ENCODE results near the gene GAL3ST1.
"Not testable (repeated sequence)": the region's sequence is repeated elsewhere in the genome, so short reads cannot be mapped to it uniquely, and the experiment has no call there.

GAL3ST1 gene

GRCh38 chr22:30605449-30606110, 31.1 kb upstream of the GAL3ST1 start:
- DNase-seq (ENCODE audit: low spot score in 2 of 2) = peak; percentile 32
- H3K9me3 Mint-ChIP-seq = no peaks in the 10 kb centered on the region
- peak; percentile 62 for ATAC-seq (ENCODE audit: low read depth)

GRCh38 chr22:30604723-30605122, 30.3 kb upstream of the GAL3ST1 start:
- DNase-seq (ENCODE audit: low spot score in 2 of 2) (no peak), ATAC-seq (ENCODE audit: low read depth) (no peak)
- no peaks in the 10 kb centered on the region for H3K36me3 Mint-ChIP-seq
- H3K27me3 Mint-ChIP-seq = no peaks in the 10 kb centered on the region
- no peak overlapping the region for H3K4me3 Mint-ChIP-seq
- no peak overlapping the region for H3K27ac Mint-ChIP-seq
- no peaks in the 10 kb centered on the region for H3K9me3 Mint-ChIP-seq
- H3K4me1 Mint-ChIP-seq = peaks cover 25% of the 10 kb centered on the region

More at GRCh38 chr22:30605449-30606110, 31.1 kb upstream of the GAL3ST1 start:
- no peaks in the 10 kb centered on the region for H3K27me3 Mint-ChIP-seq
- H3K4me1 Mint-ChIP-seq = peaks cover 25% of the 10 kb centered on the region
- no peak overlapping the region for H3K27ac Mint-ChIP-seq
- no peaks in the 10 kb centered on the region for H3K36me3 Mint-ChIP-seq
- peak overlapping the region; percentile 66 for H3K4me3 Mint-ChIP-seq

- DNase-seq (ENCODE audit: low spot score in 2 of 2) = no peak
- no peaks in the 10 kb centered on the region for H3K36me3 Mint-ChIP-seq
- no peak for ATAC-seq (ENCODE audit: low read depth)
- no peaks in the 10 kb centered on the region for H3K27me3 Mint-ChIP-seq
- no peaks in the 10 kb centered on the region for H3K9me3 Mint-ChIP-seq
- no peak overlapping the region for H3K27ac Mint-ChIP-seq
- peaks cover 18% of the 10 kb centered on the region for H3K4me1 Mint-ChIP-seq
- no peak overlapping the region for H3K4me3 Mint-ChIP-seq
Observed at GRCh38 chr22:30603801-30604200, 29.3 kb upstream of the GAL3ST1 start.

- ATAC-seq (ENCODE audit: low read depth) (peak; percentile 61), DNase-seq (ENCODE audit: low spot score in 2 of 2) (no peak)
- no peak overlapping the region for H3K4me3 Mint-ChIP-seq
- no peaks in the 10 kb centered on the region for H3K36me3 Mint-ChIP-seq
- peaks cover 9% of the 10 kb centered on the region for H3K4me1 Mint-ChIP-seq
- peak overlapping the region; percentile 39 for H3K27ac Mint-ChIP-seq
- H3K9me3 Mint-ChIP-seq = no peaks in the 10 kb centered on the region
- H3K27me3 Mint-ChIP-seq = no peaks in the 10 kb centered on the region
Observed at GRCh38 chr22:30602049-30602448, 27.6 kb upstream of the GAL3ST1 start.

- H3K4me3 Mint-ChIP-seq = no peak overlapping the region
- no peak for DNase-seq (ENCODE audit: low spot score in 2 of 2)
- no peak for ATAC-seq (ENCODE audit: low read depth)
- no peaks in the 10 kb centered on the region for H3K27me3 Mint-ChIP-seq
- no peaks in the 10 kb centered on the region for H3K9me3 Mint-ChIP-seq
- H3K36me3 Mint-ChIP-seq = no peaks in the 10 kb centered on the region
- peaks cover 7% of the 10 kb centered on the region for H3K4me1 Mint-ChIP-seq
- no peak overlapping the region for H3K27ac Mint-ChIP-seq
Observed at GRCh38 chr22:30601464-30601863, 27.0 kb upstream of the GAL3ST1 start.

- peak; percentile 42 for ATAC-seq (ENCODE audit: low read depth)
- Mint-ChIP-seq H3K27me3 (no peaks in the 10 kb centered on the region), H3K9me3 (no peaks in the 10 kb centered on the region), H3K36me3 (no peaks in the 10 kb centered on the region), H3K4me1 (peaks cover 7% of the 10 kb centered on the region), H3K27ac (no peak overlapping the region), H3K4me3 (no peak overlapping the region)
- no peak for DNase-seq (ENCODE audit: low spot score in 2 of 2)
Observed at GRCh38 chr22:30600921-30601320, 26.5 kb upstream of the GAL3ST1 start.

GRCh38 chr22:30598986-30599385, 24.5 kb upstream of the GAL3ST1 start:
- Mint-ChIP-seq H3K4me1 (peaks cover 2% of the 10 kb centered on the region), H3K27ac (no peak overlapping the region), H3K36me3 (no peaks in the 10 kb centered on the region), H3K9me3 (no peaks in the 10 kb centered on the region), H3K4me3 (no peak overlapping the region), H3K27me3 (no peaks in the 10 kb centered on the region)
- no peak for DNase-seq (ENCODE audit: low spot score in 2 of 2)
- ATAC-seq (ENCODE audit: low read depth) = no peak

- Mint-ChIP-seq H3K4me1 (peaks cover under 1% of the 10 kb centered on the region), H3K27ac (no peak overlapping the region), H3K27me3 (no peaks in the 10 kb centered on the region), H3K36me3 (no peaks in the 10 kb centered on the region), H3K9me3 (no peaks in the 10 kb centered on the region), H3K4me3 (no peak overlapping the region)
- no peak for ATAC-seq (ENCODE audit: low read depth)
- DNase-seq (ENCODE audit: low spot score in 2 of 2) = no peak
Observed at GRCh38 chr22:30596886-30597285, 22.4 kb upstream of the GAL3ST1 start.

- ATAC-seq (ENCODE audit: low read depth) (no peak), DNase-seq (ENCODE audit: low spot score in 2 of 2) (no peak)
- no peaks in the 10 kb centered on the region for H3K9me3 Mint-ChIP-seq
- no peaks in the 10 kb centered on the region for H3K4me1 Mint-ChIP-seq
- no peaks in the 10 kb centered on the region for H3K27me3 Mint-ChIP-seq
- no peaks in the 10 kb centered on the region for H3K36me3 Mint-ChIP-seq
- H3K27ac Mint-ChIP-seq = no peak overlapping the region
- H3K4me3 Mint-ChIP-seq = no peak overlapping the region
Observed at GRCh38 chr22:30596199-30596598, 21.7 kb upstream of the GAL3ST1 start.

GRCh38 chr22:30592360-30592713, 17.9 kb upstream of the GAL3ST1 start:
- H3K4me1 Mint-ChIP-seq; DNase-seq (ENCODE audit: low spot score in 2 of 2); H3K4me3 Mint-ChIP-seq; H3K9me3 Mint-ChIP-seq; ATAC-seq (ENCODE audit: low read depth); H3K27me3 Mint-ChIP-seq; H3K27ac Mint-ChIP-seq: not testable (repeated sequence)
- peaks cover 10% of the 10 kb centered on the region for H3K36me3 Mint-ChIP-seq

GRCh38 chr22:30591588-30592359, 17.3 kb upstream of the GAL3ST1 start, which contains the start of gene PES1:
Gene PES1 (minus strand): TSS chr22:30591910. CDS start chr22:30591833, 77 bp downstream.
- Mint-ChIP-seq H3K36me3 (peaks cover 16% of the 10 kb centered on the region), H3K9me3 (no peaks in the 10 kb centered on the region), H3K27me3 (no peaks in the 10 kb centered on the region), H3K4me3 (no peak within 1 kb of the TSS), H3K4me1 (no peaks in the 10 kb centered on the region), H3K27ac (no peak within 1 kb of the TSS)
- peak; percentile 92 to 96 for DNase-seq (ENCODE audit: low spot score in 2 of 2)
- ATAC-seq (ENCODE audit: low read depth) = peak; percentile 97

- no peak overlapping the region for H3K27ac Mint-ChIP-seq
- no peaks in the 10 kb centered on the region for H3K4me1 Mint-ChIP-seq
- peaks cover 21% of the 10 kb centered on the region for H3K36me3 Mint-ChIP-seq
- no peaks in the 10 kb centered on the region for H3K9me3 Mint-ChIP-seq
- H3K27me3 Mint-ChIP-seq = no peaks in the 10 kb centered on the region
- DNase-seq (ENCODE audit: low spot score in 2 of 2) (no peak), ATAC-seq (ENCODE audit: low read depth) (no peak)
- H3K4me3 Mint-ChIP-seq = no peak overlapping the region
Observed at GRCh38 chr22:30591191-30591587, 16.7 kb upstream of the GAL3ST1 start.

GRCh38 chr22:30586414-30586813, 11.9 kb upstream of the GAL3ST1 start:
- no peak overlapping the region for H3K27ac Mint-ChIP-seq
- no peaks in the 10 kb centered on the region for H3K27me3 Mint-ChIP-seq
- no peak for ATAC-seq (ENCODE audit: low read depth)
- peaks cover 38% of the 10 kb centered on the region for H3K36me3 Mint-ChIP-seq
- DNase-seq (ENCODE audit: low spot score in 2 of 2) = no peak
- H3K4me1 Mint-ChIP-seq = no peaks in the 10 kb centered on the region
- no peaks in the 10 kb centered on the region for H3K9me3 Mint-ChIP-seq
- no peak overlapping the region for H3K4me3 Mint-ChIP-seq

GRCh38 chr22:30584441-30584840, 10.0 kb upstream of the GAL3ST1 start:
- ATAC-seq (ENCODE audit: low read depth) (no peak), DNase-seq (ENCODE audit: low spot score in 2 of 2) (no peak)
- H3K36me3 Mint-ChIP-seq = peaks cover 54% of the 10 kb centered on the region
- H3K9me3 Mint-ChIP-seq = no peaks in the 10 kb centered on the region
- H3K27me3 Mint-ChIP-seq = no peaks in the 10 kb centered on the region
- no peak overlapping the region for H3K27ac Mint-ChIP-seq
- no peak overlapping the region for H3K4me3 Mint-ChIP-seq
- no peaks in the 10 kb centered on the region for H3K4me1 Mint-ChIP-seq

Data from memory B cell (primary cell).